CD14-positive monocyte (primary cell): ENCODE results near the gene WFDC6. TPM values are rescaled to one million over a fixed set of nuclear protein-coding genes. Genes with fewer than 3 reads are reported as not detected.

Source experiments
- DNase-seq, 3 donors: peaks; one replicate each; pipeline ENCODE4 v3.0.0-alpha.2; 2011 to 2022
- H2AFZ ChIP-seq: 2 replicates; pipeline ENCODE4 v1.6.0; 2012; ENCODE audit warnings: mild to moderate bottlenecking, low read depth, low read length, inconsistent platforms; ENCODE audit not compliant: insufficient read depth, poor library complexity, severe bottlenecking
- H3K27ac ChIP-seq, 2 donors: 1 replicate in 1 of 2; 2 replicates in 1 of 2; pipeline ENCODE4 v1.5.1; 2012 to 2013; ENCODE audit warnings: low read length in 2 of 2, control low read depth in 1 of 2, inconsistent platforms in 1 of 2, low read depth in 1 of 2, mild to moderate bottlenecking in 1 of 2
- H3K27me3 ChIP-seq, 2 donors: one replicate each; pipeline versions ENCODE4 v1.6.0 to v1.6.1; 2011 to 2013; ENCODE audit warnings: low read length in 2 of 2; ENCODE audit not compliant: control insufficient read depth in 2 of 2, insufficient read depth in 2 of 2
- H3K36me3 ChIP-seq, 2 donors: replicated peaks in 1 of 2; 1 replicate in 1 of 2; 2 replicates in 1 of 2; pipeline versions ENCODE4 v1.5.1 to v1.6.1; 2012 to 2013; ENCODE audit warnings: low read length in 2 of 2, control low read depth in 1 of 2, inconsistent platforms in 1 of 2, mild to moderate bottlenecking in 1 of 2; ENCODE audit not compliant: insufficient read depth in 2 of 2, control insufficient read depth in 1 of 2
- H3K4me1 ChIP-seq, 2 donors: 1 replicate in 1 of 2; 2 replicates in 1 of 2; pipeline versions ENCODE4 v1.5.1 to v1.6.1; 2012 to 2013; ENCODE audit warnings: low read length in 2 of 2, control low read depth in 1 of 2, inconsistent platforms in 1 of 2, mild to moderate bottlenecking in 1 of 2, moderate library complexity in 1 of 2; ENCODE audit not compliant: insufficient read depth in 2 of 2, control insufficient read depth in 1 of 2
- H3K4me2 ChIP-seq: replicated peaks from 2 replicates; pipeline ENCODE3; 2012; ENCODE audit warnings: low read length, moderate library complexity, mild to moderate bottlenecking; ENCODE audit not compliant: poor library complexity, severe bottlenecking; ENCODE audit errors: extremely low read depth
- H3K4me3 ChIP-seq, 3 experiments: fragments of 200-600 bp in 1 of 3; sonication (generic) in 1 of 3; replicated peaks in 1 of 3; 1 replicate in 2 of 3; 2 replicates in 1 of 3; pipeline ENCODE4 v1.5.1; 2011 to 2013; ENCODE audit warnings: low read length in 3 of 3, mild to moderate bottlenecking in 3 of 3, control low read depth in 2 of 3, low read depth in 2 of 3, inconsistent platforms in 1 of 3, moderate library complexity in 1 of 3
- H3K79me2 ChIP-seq: 2 replicates; pipeline ENCODE4 v1.6.0; 2012; ENCODE audit warnings: mild to moderate bottlenecking, control low read depth, inconsistent platforms, low read length, moderate library complexity; ENCODE audit not compliant: insufficient read depth
- H3K9ac ChIP-seq: 2 replicates; pipeline ENCODE4 v1.6.0; 2017; ENCODE audit warnings: low read length, mild to moderate bottlenecking; ENCODE audit not compliant: insufficient read depth, poor library complexity, severe bottlenecking
- H3K9me3 ChIP-seq, 2 donors: replicated peaks in 1 of 2; 1 replicate in 1 of 2; 2 replicates in 1 of 2; pipeline versions ENCODE4 v1.5.1 to v1.6.1; 2012 to 2013; ENCODE audit warnings: low read length in 2 of 2, control low read depth in 1 of 2; ENCODE audit not compliant: control insufficient read depth in 1 of 2, insufficient read depth in 1 of 2
- H4K20me1 ChIP-seq: 2 replicates; pipeline ENCODE4 v1.6.0; 2012; ENCODE audit warnings: mild to moderate bottlenecking, low read length, control low read depth, moderate library complexity; ENCODE audit not compliant: insufficient read depth
- H3K27ac Mint-ChIP-seq, 7 donors: one replicate each; pipeline ENCODE4 v1.8.0; 2020; ENCODE audit warnings: mild to moderate bottlenecking in 7 of 7, mixed read lengths in 7 of 7, moderate library complexity in 6 of 7, inconsistent platforms in 2 of 7
- H3K27me3 Mint-ChIP-seq, 3 donors: one replicate each; pipeline ENCODE4 v1.8.0; 2021 to 2022; ENCODE audit warnings: low read depth in 3 of 3, mild to moderate bottlenecking in 3 of 3, mixed read lengths in 3 of 3, moderate library complexity in 3 of 3, inconsistent platforms in 1 of 3
- H3K36me3 Mint-ChIP-seq, 2 donors: one replicate each; pipeline ENCODE4 v1.8.0; 2020; ENCODE audit warnings: mixed read lengths in 2 of 2, inconsistent platforms in 1 of 2, mild to moderate bottlenecking in 1 of 2
- H3K4me1 Mint-ChIP-seq: one replicate; pipeline ENCODE4 v1.8.0; 2020; ENCODE audit warnings: mild to moderate bottlenecking, mixed read lengths
- H3K4me3 Mint-ChIP-seq, 2 donors: one replicate each; pipeline ENCODE4 v1.8.0; 2020; ENCODE audit warnings: mild to moderate bottlenecking in 2 of 2, mixed read lengths in 2 of 2, moderate library complexity in 1 of 2
- H3K9me3 Mint-ChIP-seq, 7 donors: one replicate each; pipeline ENCODE4 v1.8.0; 2020 to 2022; ENCODE audit warnings: mixed read lengths in 7 of 7, mild to moderate bottlenecking in 6 of 7, moderate library complexity in 6 of 7, inconsistent platforms in 2 of 7
- WGBS: methylation state at CpG from one replicate; pipeline ENCODE4 v1.1.5; 2013; ENCODE audit warnings: missing lambda C conversion rate; ENCODE audit not compliant: insufficient coverage; 5-methylcytosine and 5-hydroxymethylcytosine counted together
- intact Hi-C, 2 donors: fragments of 100-400 bp; cut with micrococcal nuclease; formaldehyde crosslinking; loops; one replicate each; pipeline versions ENCODE4 v1.15.0 to v1.15.1; 2023
- polyA plus RNA-seq, 3 donors: library from polyadenylated mRNA; depleted of rRNA in 1 of 3; unstranded in 2 of 3; stranded (reverse) in 1 of 3; fragments of 300-500 nt in 2 of 3; fragments of >200 nt in 1 of 3; fragmentation: Illumina TruSeq in 2 of 3; gene quantifications; 1 replicate in 2 of 3; 2 replicates in 1 of 3; pipeline ENCODE4 v1.2.3, GENCODE V29; 2012 to 2021
- TF ChIP-seq, protein P1 (sequence below): fragments of 200-600 bp; IDR thresholded peaks from one replicate; pipeline ENCODE4 v1.8.0; 2022; ENCODE audit warnings: antibody characterized with exemption, mild to moderate bottlenecking

WFDC6 gene
- polyA plus RNA-seq, 3 donors, result not detected

DNA sequence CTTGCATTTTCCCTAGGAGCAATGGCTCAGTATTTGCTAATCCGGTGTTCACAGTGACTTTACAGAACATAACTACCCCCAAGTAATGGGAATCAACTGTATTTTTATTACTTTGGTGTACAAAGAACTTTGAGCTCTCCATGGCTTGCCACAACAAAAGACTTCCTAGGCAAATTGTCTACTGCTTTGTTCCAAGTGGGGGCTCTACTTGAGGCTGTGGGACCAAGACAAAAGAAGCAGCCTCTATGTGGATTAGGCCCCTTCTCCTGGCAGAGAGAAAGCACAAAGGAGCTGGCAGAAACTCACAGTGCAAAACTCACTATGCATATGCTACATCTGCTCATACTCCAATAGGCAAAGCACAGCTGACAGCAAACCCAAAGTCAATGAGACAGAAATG is 38.9 kb upstream of the WFDC6 start:
- no CpG with 5 or more reads among the region's 1 CpG for WGBS
- H3K36me3 ChIP-seq, result no peaks in the 10 kb centered on the region
- no peak overlapping the region for H3K27ac ChIP-seq
- no peaks in the 10 kb centered on the region for H3K36me3 Mint-ChIP-seq
- no peak overlapping the region for H3K4me2 ChIP-seq
- no peaks in the 10 kb centered on the region for H3K4me1 ChIP-seq
- H3K4me1 Mint-ChIP-seq, result no peaks in the 10 kb centered on the region
- H3K79me2 ChIP-seq, result no peaks in the 10 kb centered on the region
- no peaks in the 10 kb centered on the region for H4K20me1 ChIP-seq
- H3K4me3 Mint-ChIP-seq, result no peak overlapping the region
- no peak overlapping the region for H3K27ac Mint-ChIP-seq
- intact Hi-C loops, result no loop called here
- no peaks in the 10 kb centered on the region for H3K9me3 ChIP-seq
- no peak overlapping the region for H3K9ac ChIP-seq
- peaks cover 0 to 4% of the 10 kb centered on the region in 2 donors for H3K27me3 ChIP-seq
- H3K9me3 Mint-ChIP-seq, result peaks cover 0 to 2% (median 0%) of the 10 kb centered on the region in 7 donors
- H2AFZ ChIP-seq, result no peak overlapping the region
- TF ChIP-seq, protein P1, sequence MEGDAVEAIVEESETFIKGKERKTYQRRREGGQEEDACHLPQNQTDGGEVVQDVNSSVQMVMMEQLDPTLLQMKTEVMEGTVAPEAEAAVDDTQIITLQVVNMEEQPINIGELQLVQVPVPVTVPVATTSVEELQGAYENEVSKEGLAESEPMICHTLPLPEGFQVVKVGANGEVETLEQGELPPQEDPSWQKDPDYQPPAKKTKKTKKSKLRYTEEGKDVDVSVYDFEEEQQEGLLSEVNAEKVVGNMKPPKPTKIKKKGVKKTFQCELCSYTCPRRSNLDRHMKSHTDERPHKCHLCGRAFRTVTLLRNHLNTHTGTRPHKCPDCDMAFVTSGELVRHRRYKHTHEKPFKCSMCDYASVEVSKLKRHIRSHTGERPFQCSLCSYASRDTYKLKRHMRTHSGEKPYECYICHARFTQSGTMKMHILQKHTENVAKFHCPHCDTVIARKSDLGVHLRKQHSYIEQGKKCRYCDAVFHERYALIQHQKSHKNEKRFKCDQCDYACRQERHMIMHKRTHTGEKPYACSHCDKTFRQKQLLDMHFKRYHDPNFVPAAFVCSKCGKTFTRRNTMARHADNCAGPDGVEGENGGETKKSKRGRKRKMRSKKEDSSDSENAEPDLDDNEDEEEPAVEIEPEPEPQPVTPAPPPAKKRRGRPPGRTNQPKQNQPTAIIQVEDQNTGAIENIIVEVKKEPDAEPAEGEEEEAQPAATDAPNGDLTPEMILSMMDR, result no peak
- no peak for DNase-seq
- H3K27me3 Mint-ChIP-seq, result peaks cover 7 to 22% (median 16%) of the 10 kb centered on the region in 3 donors
- no peak overlapping the region for H3K4me3 ChIP-seq

GRCh38 chr20:45576995-45577394 is 37.7 kb upstream of the WFDC6 start:
- H3K4me3 Mint-ChIP-seq, result no peak overlapping the region
- no peaks in the 10 kb centered on the region for H3K36me3 Mint-ChIP-seq
- H3K9me3 ChIP-seq, result no peaks in the 10 kb centered on the region
- no peak overlapping the region for H3K9ac ChIP-seq
- intact Hi-C loops, result no loop called here
- no peak overlapping the region for H3K4me2 ChIP-seq
- no peaks in the 10 kb centered on the region for H3K4me1 Mint-ChIP-seq
- no peaks in the 10 kb centered on the region for H3K4me1 ChIP-seq
- peaks cover 0 to 4% (median 0%) of the 10 kb centered on the region in 7 donors for H3K9me3 Mint-ChIP-seq
- no peak overlapping the region for H2AFZ ChIP-seq
- TF ChIP-seq, protein P1, result no peak
- no peaks in the 10 kb centered on the region for H3K36me3 ChIP-seq
- DNase-seq, result no peak
- peaks cover 7 to 26% (median 15%) of the 10 kb centered on the region in 3 donors for H3K27me3 Mint-ChIP-seq
- H3K4me3 ChIP-seq, result no peak overlapping the region
- H3K27me3 ChIP-seq, result peaks cover 0 to 4% of the 10 kb centered on the region in 2 donors
- no peaks in the 10 kb centered on the region for H4K20me1 ChIP-seq
- H3K27ac Mint-ChIP-seq, result no peak overlapping the region
- WGBS, result no CpG with 5 or more reads among the region's 2 CpGs
- no peak overlapping the region for H3K27ac ChIP-seq
- no peaks in the 10 kb centered on the region for H3K79me2 ChIP-seq
